GM19463 (cell line): ENCODE results near the gene DOCK10.
"Not testable (repeated sequence)": the region's sequence is repeated elsewhere in the genome, so short reads cannot be mapped to it uniquely, and the experiment has no call there.

Experiments used
- ATAC-seq: cut with Tn5 transposase; IDR thresholded peaks from one replicate; pipeline ENCODE4 v1.9.1; 2021; ENCODE audit warnings: mild to moderate bottlenecking, moderate library complexity; ENCODE audit not compliant: unreplicated experiment

DOCK10 gene

DNA sequence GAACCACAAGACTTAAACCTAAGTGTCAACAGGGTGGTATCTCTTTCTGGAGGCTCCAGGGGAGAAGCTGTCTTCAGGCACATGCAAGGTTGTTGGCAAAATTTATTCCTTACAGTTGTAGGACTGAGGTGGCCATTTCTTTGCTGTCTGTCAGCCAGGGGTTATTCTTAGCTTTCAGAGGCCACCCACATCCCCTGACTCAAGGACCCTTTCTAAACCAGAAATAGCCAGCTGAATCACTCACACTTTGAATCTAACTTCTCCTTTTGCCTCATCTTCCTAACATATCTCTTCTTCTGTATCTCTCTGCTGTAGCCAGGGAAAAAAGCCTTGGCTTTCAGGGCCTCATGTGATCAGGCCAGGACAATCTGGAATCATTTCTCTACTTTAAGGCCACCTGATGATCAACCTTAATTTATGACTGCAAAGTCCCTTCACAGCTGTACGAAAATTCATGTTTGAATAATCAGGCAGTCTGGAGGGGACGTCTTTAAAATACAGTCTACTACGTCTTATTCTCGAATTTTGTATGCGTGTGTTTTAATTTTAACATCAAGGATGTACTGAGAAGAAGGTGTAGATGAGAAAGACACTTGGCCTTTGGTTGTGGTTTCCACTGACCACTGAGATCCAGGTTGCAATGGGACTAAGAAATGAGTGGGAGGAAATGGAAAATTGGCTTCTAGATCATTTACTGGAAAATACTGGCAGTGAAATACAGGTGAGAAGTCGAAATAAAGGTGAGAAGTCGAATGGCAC, 90.4 kb downstream of the DOCK10 start:
- ATAC-seq: peak; percentile 20

DNA sequence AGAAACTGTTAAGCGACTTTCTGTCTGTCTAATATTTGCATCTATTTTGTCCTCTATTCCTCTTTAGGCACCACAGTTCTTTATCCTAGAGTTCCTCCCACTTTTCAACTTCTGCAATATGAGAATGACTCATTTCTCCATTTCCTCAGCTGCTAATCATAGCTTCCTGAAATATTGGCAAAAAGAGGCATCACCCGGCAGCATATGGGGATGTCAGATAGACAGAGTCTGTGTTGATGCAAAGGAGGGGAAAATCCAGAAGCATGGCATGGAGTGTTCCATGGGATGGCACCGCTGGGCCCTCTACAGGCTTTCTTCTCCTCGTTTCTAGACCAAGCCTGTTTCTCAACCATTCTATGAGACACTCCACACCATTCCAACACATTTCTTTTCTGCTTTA, 93.4 kb downstream of the DOCK10 start:
- ATAC-seq: no peak

DNA sequence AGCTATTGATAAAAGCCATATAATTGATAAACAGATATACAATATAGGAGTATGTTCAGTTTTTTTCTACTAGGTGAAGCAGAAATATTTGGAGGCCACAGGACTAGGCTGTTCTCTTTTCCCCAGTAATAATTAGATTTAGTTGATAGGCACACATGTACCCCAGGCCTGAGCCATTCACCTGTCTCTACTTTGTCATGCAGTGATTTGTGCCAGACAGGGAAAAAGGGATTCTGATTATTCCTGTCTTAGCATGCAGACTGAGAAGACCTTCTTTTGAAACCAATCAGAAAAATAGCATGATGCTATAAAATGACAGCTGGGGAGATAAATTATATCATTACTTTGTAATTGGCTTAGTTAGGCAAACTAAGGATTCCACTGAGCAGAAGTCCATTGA, 94.3 kb downstream of the DOCK10 start:
- no peak for ATAC-seq

DNA sequence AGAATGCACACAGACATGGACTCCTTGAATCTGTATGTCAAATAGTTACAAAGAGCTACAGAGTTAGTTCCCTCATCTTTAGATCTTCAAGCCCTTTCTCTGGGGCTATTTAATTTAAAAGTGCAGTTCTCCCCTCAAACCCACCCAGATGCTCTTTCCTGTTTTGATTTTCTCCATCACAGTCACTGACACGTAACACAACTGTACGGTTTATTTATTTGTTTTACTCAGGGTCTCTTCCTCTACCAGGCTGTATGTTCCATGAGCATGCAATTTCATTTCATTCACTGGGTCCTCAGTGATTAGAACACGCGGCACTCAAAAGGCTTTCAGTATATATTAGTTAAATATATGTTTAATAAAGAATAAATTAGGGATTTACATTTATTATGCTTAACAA, 94.7 kb downstream of the DOCK10 start:
- ATAC-seq: no peak

DNA sequence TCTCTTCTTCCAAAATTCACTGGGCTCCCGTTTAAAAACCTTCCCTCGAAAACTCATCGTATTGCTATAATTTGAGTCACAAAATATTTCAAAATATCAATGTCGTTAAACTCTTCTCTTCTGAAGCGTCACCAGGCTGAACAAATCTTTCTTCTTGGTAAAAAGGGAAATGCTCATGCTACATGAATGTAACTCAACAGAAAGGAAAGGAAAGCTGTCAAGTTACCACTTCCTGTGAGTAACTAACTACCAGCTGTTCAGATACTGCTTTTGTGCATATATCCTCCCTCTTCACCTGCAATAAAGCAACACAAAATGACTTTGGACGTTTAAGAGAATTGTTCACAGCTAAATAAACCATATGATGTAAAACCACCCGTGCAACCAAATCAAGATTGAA, 95.4 kb downstream of the DOCK10 start:
- peak; percentile 65 for ATAC-seq

DNA sequence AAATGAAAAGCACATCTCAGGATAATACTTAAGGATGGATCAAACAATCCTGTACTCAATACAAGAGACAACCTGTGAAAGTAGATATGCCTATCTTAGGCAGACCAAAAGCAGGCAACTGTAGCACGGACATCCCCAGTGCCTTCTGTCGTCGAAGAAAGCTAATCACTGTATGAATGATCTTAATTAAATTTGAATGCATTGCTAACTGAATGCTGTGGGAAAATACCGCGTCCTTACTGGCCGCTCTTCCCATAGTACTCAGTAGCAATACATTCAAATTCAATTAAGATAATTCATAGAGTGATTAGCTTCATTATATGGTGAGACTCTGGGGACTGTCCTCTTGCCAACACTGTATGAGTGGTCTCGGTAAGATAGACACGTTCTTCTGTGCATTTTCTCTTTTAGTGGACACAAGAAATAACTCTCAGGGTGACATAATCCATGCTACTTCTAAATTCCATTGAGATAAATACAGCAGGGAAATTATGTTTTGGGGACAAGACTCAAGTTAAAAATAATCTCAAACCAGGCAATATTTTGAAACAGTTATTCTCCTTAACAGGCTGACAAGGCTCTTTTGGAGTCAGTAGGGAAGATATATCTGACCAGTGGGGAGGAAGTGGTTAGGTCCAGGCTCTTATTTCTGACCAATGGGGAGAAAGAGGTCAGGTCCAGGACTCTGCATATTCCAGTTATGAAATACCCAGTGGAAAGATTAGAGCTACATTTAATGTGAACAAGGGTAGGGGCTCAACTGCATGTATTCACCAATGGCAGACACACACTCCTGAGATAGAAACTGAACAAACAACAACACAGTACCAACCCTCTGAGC, 97.3 kb downstream of the DOCK10 start:
- ATAC-seq: peak; percentile 26

DNA sequence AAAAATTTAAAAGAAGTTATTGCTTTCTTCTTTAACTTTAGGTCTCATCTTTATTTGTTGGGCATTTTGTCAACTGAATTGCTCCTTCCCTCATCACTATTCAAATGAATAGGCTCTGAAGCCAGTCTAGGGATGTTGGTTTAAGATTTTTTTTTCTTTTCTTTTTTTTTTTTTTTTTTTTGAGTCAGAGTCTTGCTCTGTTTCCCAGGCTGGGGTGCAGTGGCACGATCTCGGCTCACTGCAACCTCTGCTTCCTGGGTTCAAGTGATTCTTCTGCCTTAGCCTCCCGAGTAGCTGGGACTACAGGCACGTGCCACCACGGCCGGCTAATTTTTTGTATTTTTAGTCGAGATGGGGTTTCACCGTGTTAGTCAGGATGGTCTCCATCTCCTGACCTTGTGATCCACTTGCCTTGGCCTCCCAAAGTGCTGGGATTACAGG, 98.6 kb downstream of the DOCK10 start:
- not testable (repeated sequence) for ATAC-seq

DNA sequence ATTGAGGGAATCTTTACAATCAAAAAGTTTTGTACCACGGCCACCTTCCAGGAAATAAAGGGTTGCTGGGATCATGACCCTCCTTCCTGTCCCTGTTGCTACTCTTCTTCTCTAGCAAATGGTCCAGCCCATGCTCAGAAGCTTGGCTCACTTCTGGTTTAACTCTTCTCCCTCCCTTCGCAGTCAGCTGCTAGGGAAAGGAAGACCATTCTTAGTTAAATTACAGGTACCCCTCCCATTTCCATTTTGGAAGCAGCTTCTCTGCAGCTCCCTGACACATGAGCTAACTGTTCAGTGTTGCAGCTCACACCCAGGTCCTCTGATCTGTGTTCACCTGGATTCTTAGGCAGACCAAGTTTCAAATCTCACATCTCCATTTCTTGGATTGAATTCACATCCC, 100.3 kb downstream of the DOCK10 start:
- ATAC-seq: no peak

DNA sequence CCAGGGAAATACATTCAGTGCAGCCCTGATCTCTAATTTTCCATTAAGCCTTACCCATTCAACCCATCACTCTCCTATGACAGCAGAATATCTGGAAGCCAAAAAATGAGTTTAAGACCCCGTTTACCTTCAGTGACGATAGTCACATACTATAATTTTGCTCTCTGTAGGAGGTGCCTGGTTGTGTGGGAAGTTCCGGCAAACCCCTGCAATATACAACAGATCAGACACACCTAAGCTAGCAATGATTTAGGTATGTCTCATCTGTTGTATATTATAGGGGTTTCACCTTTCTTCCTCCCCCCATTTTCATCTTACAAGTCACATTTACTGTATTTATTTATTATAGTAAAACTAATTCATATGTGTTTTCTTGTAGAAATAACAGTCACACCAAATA, 101.7 kb downstream of the DOCK10 start:
- ATAC-seq: no peak

DNA sequence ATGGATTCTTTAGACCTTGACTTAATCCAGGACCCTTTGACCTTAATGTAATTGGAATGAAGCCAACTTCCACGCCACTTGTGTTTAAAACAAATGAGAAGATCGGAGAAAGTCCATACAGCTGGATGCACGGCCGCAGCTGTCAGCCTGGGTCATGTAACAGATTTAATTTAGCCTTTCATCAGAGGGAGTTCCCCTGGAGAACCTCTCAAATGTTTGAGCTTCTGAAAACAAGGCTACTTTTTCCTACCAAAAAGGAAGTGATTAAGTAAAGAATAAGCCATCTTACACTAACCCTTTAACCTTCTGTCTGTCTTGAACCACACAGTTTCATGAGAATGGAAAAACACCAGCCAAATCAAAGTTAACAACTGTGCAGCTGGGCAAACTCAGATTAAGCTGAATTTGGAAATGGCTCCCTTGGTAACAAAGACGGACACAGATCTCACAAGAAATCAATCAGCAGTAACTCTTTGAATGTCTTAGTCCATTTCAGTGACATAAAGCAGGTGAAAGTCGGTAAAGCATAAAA, 103.6 kb downstream of the DOCK10 start:
- ATAC-seq: peak; percentile 57

DNA sequence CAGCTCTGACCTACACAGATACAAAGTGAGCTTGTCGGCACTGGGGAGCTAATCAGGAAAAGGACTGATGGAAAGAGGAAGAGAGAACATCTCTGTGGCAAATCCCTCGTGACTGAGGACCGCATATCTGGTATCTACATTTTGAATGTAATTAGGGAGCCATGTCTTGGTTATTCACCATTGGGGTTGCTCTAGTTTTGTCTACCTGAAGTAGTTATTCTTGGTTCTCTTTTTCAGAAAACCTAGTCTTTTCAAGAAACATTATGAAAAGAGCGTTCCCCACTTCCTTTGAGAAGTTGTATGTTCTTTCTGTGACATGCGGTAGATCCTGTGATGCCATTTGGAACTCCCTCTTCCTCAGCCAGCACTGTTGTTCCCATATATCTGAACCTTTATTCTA, 104.4 kb downstream of the DOCK10 start:
- peak; percentile 75 for ATAC-seq

DNA sequence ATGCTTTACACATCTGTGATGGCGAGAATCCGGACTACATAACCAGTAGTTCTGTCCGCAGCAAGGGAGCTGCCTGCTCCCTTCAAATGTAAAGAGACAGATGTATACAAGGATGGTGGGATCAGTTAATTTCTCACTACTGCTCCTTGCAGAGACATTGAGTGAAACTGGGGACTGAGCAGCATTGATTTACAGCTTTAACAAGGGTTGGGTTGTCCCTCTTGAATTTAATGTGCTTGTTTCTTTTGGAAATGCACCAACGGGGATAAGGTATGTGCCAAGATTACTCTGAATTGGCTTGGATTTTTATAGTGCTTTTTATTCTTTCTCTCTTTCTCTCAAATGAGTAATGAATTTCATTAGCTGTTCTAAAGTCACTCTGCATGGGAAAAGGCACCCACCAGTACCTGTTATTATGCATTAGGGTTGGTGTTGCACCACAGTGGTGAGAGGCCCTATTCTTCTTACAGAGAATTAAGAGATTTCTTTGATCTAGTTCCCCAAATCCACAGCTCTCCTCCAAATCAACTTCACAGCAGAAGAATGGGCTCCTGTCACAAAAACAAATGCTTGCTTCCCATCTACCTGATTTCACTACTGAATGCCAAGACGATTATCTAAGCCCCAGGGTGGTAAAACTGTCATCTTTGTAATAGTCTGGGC, 107.6 kb downstream of the DOCK10 start:
- no peak for ATAC-seq

DNA sequence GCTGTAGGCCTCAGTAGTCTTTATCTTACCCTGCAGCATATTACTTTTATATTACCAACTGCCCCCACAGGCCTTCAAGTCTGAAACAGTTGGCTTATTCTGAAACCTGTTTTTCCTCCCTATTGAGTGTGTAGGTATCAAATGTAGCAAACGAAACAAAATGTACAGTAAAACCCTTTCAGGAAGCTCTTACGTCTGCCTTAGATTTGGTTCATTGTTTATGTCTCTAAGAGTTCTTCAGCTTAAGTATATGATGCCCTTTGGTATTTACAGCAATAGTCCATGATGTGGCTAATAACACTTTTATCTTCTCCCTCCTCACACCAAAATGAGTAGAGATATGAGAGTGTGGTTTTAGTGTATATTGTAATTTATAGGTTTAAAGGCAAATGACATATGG, 108.8 kb downstream of the DOCK10 start:
- ATAC-seq: no peak

DNA sequence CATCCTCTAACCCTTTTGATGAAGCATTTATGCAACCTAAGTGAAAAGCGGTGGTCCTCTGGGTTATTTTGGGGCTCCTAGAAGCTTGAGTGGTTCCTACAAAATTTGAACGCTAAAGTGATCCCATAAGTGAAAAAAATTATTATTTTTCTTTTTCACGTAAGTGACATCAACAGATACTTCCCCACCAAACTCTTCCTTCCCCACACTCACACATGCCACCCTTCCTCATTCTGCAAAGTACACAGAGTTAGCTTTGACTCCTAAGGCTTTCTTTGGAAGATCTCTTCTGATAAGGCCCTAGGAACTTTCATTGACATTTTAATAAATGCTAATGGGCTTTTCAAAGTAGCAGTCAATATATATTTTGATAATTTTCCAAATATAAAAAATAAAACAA, 109.7 kb downstream of the DOCK10 start:
- ATAC-seq: no peak

DNA sequence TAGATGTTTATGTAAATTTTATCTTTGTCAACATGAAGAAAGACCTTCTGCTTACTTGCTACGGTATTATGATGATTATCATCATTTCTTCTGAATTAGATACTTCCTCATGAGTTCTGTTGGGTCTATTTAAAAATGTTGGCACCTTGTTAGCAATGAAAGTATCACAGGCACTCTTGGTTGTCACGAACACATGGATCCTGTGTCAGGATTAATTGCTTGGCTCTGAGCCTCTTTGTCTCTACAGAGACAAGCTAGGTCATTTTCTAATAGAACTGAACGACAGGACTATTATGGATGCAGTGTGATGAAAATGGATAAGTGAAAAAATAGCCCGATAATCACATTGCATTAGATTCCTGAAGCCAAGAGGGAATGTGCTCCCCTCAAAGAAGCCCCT, 110.3 kb downstream of the DOCK10 start:
- ATAC-seq: no peak

DNA sequence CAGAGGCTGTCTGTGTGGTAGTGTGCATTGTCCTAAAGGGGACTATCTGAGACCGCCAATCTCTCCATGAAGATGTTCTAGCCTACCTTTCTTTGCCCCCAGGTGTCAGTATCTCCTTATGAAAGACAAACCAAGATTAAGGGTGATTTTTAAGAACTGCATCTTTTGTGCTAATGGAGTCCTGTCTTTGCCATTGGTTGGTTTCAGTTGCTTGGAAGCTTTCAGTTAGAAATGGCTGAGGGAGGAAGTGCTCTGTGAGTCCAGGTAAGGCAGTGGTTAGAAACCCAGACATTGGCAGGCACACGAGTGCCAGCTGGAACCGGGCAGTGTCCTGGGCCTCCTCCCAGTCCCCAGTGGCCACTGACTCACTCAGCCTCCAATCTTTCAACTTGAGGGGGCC, 111.3 kb downstream of the DOCK10 start:
- no peak for ATAC-seq

DNA sequence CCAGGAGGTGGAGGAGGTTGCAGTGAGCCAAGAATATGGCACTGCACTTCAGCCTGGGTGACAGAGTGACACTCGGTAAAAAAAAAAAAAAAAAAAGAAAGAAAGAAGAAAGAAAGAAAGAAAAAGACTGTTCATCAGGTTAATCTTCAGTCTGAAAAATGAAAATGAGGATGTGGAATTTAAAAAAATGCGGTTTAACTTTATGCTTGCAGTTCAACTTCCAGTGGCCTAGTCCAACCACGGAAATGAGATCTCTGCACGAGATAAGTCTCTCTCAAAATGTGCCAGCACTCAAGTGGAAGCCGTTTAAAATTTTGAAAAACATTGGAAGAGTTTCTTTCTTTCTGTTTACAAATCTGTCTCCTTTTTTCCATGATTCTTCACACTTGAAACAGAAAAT, 112.1 kb downstream of the DOCK10 start:
- no peak for ATAC-seq

DNA sequence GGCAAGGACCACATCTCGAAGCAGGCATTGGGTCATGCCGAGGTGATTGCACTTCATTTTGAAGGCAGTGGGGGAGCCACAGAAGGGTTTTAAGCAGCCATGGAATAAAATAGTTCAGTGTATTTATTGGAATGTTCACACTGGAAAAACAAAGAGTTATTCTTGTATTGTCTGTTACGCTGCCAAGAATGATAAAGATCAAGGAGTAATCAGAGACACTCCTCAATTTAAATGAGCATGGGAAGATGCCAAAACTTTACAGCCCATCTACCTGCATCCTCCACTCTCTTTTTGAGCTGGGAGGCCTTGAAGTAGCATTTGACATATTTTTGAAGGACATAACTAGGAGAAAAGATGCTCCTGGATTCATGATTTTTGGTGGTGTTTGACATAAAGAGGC, 112.8 kb downstream of the DOCK10 start:
- ATAC-seq: no peak

DNA sequence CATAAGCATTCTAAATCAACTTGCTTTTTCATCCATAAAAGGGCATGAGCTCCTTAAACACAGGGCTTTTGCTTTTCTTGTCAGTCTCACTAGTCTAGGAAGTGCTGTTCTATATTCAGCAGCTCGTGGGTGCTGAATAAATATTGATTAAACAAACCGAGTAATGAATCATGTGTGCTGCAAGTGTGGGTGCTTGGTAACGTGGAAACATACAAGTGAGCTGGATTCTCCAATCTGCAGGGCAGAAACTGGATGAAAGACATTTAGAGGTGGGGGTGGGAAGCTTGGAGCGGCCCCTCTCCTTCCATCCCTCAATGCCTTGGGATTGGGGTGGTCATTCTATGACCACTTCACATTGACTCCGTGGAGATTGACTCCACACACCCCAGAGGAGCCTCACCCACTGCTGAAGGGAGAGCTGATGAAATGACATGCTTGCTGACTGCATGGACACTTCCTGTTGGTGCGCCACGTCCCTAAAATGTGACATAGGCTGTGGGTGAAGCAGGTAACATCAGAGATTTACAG, 114.6 kb downstream of the DOCK10 start:
- no peak for ATAC-seq

DNA sequence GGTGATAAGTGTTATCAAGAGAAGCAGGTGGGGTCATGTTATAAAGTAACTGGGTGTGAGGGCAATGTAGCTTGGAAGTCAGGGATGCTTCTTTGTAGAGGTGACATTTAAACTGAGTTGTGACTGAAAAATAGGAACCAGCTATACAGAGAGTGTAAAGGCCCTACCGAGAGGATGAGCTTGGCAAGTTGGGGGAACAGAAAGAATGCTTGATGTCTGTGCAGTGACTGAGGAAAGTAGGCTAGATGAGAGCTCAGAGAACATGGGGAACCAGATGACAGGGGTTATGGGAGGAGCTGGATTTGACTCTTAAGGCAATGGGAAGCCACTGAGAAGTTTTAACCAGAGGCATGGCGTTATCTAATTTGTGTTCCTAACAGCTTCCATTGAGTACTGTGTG, 115.3 kb downstream of the DOCK10 start:
- ATAC-seq: no peak

DNA sequence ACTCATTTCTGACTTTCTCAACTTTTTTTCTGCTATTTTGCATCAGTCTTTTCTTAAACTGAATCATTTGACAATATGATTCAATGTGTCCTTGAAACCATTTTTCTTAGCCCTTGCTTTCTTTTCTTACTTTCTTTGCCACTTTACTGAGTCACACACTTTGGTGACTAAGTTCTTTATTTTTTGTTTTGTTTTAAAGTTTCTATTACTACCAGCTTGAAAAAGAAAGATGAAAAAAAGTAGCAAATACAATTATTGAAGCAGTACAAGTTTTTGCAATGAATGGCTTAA, 116.5 kb downstream of the DOCK10 start:
- peak; percentile 26 for ATAC-seq
